Measurements from ENCODE around the gene NUP160. TPM values are rescaled to one million over a fixed set of nuclear protein-coding genes. Genes with fewer than 3 reads are reported as not detected.
"Not testable (repeated sequence)": the region's sequence is repeated elsewhere in the genome, so short reads cannot be mapped to it uniquely, and the experiment has no call there.

Gene NUP160
- total RNA-seq, 2 experiments from 2014 or later = 76.4 to 77.0 TPM

DNA sequence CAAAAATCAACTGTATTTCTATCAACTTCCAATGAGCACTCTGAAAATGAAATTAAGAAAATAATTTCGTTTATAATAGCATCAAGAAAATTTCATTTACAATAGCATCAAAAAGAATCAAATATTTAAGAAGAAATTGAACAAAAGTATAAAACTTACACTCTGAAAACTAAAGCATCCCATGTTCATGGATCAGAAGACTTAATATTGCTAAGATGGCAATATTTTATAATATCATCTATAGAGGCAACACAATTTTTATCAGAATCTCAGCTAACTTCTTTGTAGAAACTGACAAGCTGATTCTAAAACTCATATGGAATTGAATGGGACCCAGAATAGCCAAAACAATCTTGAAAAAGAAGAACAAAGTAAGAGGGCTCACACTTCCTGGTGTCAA lies 19.9 kb downstream of the NUP160 start:
- CTCF ChIA-PET = no interaction called here
- peak overlapping the region; percentile 25 for H3K27ac Mint-ChIP-seq

DNA sequence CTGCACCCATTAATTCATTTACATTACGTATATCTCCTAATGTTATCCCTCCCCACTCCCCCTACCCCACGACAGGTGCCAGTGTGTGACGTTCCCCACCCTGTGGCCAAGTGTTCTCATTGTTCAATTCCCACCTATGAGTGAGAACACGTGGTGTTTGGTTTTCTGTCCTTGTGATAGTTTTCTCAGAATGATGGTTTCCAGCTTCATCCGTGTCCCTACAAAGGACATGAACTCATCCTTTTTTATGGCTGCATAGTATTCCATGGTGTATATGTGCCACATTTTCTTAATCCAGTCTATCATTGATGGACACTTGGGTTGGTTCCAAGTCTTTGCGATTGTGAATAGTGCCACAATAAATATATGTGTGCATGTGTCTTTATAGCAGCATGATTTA lies 25.5 kb downstream of the NUP160 start:
- DNase-seq; H3K4me3 Mint-ChIP-seq; H3K4me1 Mint-ChIP-seq (ENCODE audit: low read depth); H3K27ac Mint-ChIP-seq; POLR2A ChIA-PET; H3K9me3 Mint-ChIP-seq; intact Hi-C loops (cut with micrococcal nuclease); H3K27me3 Mint-ChIP-seq; ATAC-seq: not testable (repeated sequence)
- CTCF ChIA-PET = interaction anchor here (0.7 kb wide), 1 partner anchor 97 kb away, joined by 3 read pairs; no protein-coding TSS in a partner anchor
- peaks cover 57% of the 10 kb centered on the region for H3K36me3 Mint-ChIP-seq (ENCODE audit: low read depth)

More for the DNA sequence above, 19.9 kb downstream of the NUP160 start:
- TF ChIP-seq, protein P1, sequence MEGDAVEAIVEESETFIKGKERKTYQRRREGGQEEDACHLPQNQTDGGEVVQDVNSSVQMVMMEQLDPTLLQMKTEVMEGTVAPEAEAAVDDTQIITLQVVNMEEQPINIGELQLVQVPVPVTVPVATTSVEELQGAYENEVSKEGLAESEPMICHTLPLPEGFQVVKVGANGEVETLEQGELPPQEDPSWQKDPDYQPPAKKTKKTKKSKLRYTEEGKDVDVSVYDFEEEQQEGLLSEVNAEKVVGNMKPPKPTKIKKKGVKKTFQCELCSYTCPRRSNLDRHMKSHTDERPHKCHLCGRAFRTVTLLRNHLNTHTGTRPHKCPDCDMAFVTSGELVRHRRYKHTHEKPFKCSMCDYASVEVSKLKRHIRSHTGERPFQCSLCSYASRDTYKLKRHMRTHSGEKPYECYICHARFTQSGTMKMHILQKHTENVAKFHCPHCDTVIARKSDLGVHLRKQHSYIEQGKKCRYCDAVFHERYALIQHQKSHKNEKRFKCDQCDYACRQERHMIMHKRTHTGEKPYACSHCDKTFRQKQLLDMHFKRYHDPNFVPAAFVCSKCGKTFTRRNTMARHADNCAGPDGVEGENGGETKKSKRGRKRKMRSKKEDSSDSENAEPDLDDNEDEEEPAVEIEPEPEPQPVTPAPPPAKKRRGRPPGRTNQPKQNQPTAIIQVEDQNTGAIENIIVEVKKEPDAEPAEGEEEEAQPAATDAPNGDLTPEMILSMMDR (IDR thresholded peaks at IDR 0.05) = no peak
- Mint-ChIP-seq H3K27me3 (no peaks in the 10 kb centered on the region), H3K4me3 (no peak overlapping the region), H3K9me3 (no peaks in the 10 kb centered on the region), H3K36me3 (ENCODE audit: low read depth) (peaks cover 53% of the 10 kb centered on the region), H3K4me1 (ENCODE audit: low read depth) (peaks cover 26% of the 10 kb centered on the region)
- POLR2A ChIA-PET = interaction anchor here (0.9 kb wide), 1 partner anchor 19 kb away, joined by 5 read pairs; the partner anchor contains the start of gene NUP160
- intact Hi-C loops (cut with micrococcal nuclease) = no loop called here
- ATAC-seq (no peak), DNase-seq (no peak)

DNA sequence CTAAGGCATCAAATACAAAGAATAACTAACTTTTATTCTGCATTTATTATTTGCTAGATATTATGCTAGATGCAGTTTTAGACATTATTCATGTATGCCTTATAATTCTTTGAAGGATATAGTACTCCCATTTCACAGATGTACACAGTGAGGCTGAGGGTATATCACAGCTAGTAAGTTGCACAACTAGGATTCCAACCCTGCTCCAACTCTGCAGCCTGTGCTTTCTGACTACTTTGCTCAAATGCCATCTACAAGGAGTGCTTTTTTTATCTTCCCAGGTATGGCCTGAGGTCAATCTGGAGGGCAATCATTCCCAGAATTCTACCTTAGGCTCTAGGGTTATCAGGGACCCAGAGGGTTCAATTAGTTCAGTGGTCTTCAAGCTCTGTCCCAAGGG lies 28.4 kb downstream of the NUP160 start:
- ATAC-seq (no peak), DNase-seq (no peak)
- no peaks in the 10 kb centered on the region for H3K9me3 Mint-ChIP-seq
- intact Hi-C loops (cut with micrococcal nuclease) = no loop called here
- TF ChIP-seq, protein P1 (IDR thresholded peaks at IDR 0.05) = no peak
- no peaks in the 10 kb centered on the region for H3K27me3 Mint-ChIP-seq
- CTCF ChIA-PET = no interaction called here
- peaks cover 56% of the 10 kb centered on the region for H3K36me3 Mint-ChIP-seq (ENCODE audit: low read depth)
- POLR2A ChIA-PET = interaction anchor here (1.0 kb wide), 1 partner anchor 13 kb away, joined by 3 read pairs; no protein-coding TSS in a partner anchor
- H3K4me3 Mint-ChIP-seq = no peak overlapping the region
- H3K27ac Mint-ChIP-seq = no peak overlapping the region
- no peaks in the 10 kb centered on the region for H3K4me1 Mint-ChIP-seq (ENCODE audit: low read depth)

DNA sequence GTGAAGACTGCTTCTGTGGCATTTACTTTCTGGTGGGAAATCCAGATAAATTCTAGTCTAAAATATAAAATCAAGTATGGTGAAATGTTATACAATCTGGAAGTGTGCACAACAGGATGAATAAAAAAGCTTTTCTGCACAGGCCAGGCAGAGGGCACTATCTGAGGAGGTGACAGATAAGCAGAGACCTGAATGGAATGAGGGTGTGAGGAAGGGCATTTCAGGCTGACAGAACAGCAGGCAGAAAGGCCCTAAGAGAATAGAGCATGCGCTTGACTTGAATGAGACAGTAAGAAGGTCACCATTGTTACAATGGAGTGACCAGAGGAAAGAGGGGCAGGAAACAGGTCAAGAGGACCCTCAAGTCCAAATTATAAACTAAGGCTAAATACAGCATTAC lies 47.4 kb downstream of the NUP160 start:
- ChIA-PET CTCF (no interaction called here), POLR2A (no interaction called here)
- DNase-seq = no peak
- peaks cover 44% of the 10 kb centered on the region for H3K36me3 Mint-ChIP-seq (ENCODE audit: low read depth)
- no peaks in the 10 kb centered on the region for H3K27me3 Mint-ChIP-seq
- H3K4me3 Mint-ChIP-seq = no peak overlapping the region
- H3K27ac Mint-ChIP-seq = no peak overlapping the region
- no peak for ATAC-seq
- intact Hi-C loops (cut with micrococcal nuclease) = no loop called here
- peaks cover 12% of the 10 kb centered on the region for H3K4me1 Mint-ChIP-seq (ENCODE audit: low read depth)
- TF ChIP-seq, protein P1 (IDR thresholded peaks at IDR 0.05) = no peak
- H3K9me3 Mint-ChIP-seq = no peaks in the 10 kb centered on the region

DNA sequence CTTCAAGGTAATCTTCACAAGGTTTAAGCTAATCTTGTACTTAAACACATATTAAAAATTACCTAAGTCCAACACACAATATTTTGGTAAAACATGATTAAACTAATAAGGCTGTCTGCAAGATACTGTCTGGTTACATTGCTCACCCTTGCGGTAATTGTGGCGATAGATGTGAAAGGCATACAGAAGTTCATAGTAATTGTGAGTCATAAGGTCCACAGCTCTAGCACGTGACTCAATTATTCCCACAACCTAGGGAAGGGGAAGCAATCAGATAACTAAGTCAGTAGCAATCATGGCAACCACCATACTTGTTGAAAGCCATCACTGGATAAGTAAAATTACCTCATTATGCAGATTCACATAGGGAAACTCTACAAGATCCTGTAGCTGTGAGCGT lies 50.5 kb downstream of the NUP160 start:
- CTCF ChIA-PET = interaction anchor here (0.9 kb wide), 1 partner anchor 55 kb away, joined by 3 read pairs; no protein-coding TSS in a partner anchor
- Mint-ChIP-seq H3K4me3 (no peak overlapping the region), H3K4me1 (ENCODE audit: low read depth) (peaks cover 12% of the 10 kb centered on the region), H3K27me3 (no peaks in the 10 kb centered on the region), H3K27ac (peak overlapping the region; percentile 73), H3K9me3 (no peaks in the 10 kb centered on the region), H3K36me3 (ENCODE audit: low read depth) (peaks cover 48% of the 10 kb centered on the region)
- POLR2A ChIA-PET = interaction anchor here (0.9 to 1.2 kb wide), 3 partner anchors 25 to 31 kb away, joined by 3 read pairs; partner anchors contain the start of gene FNBP4
- DNase-seq (peak; percentile 85), ATAC-seq (peak; percentile 92)
- intact Hi-C loops (cut with micrococcal nuclease) = no loop called here
- TF ChIP-seq, protein P1 (IDR thresholded peaks at IDR 0.05) = no peak

Measured in activated CD8-positive, alpha-beta T cell treated with anti-CD3 and anti-CD28 coated beads for 36 hours (primary cell).